Adrenal gland (tissue), 12 donors: ENCODE results near the gene ADGRB3. TPM values are rescaled to one million over a fixed set of nuclear protein-coding genes. Genes with fewer than 3 reads are reported as not detected.

Experiments used
- DNase-seq, 7 donors: peaks; one replicate each; pipeline ENCODE4 v3.0.0-alpha.2; 2019 to 2020
- H3K27ac ChIP-seq, 5 donors: fragments of 200-600 bp; sonication (generic) in 4 of 5; 1 replicate in 3 of 5; 2 replicates in 2 of 5; pipeline versions ENCODE4 v1.5.1 to v1.8.0; 2016 to 2020; ENCODE audit warnings: mild to moderate bottlenecking in 1 of 5
- H3K27me3 ChIP-seq: fragments of 200-600 bp; 2 replicates; pipeline ENCODE4 v1.8.0; 2021
- H3K36me3 ChIP-seq, 2 donors: fragments of 200-600 bp; replicated peaks in 1 of 2; 1 replicate in 1 of 2; 2 replicates in 1 of 2; pipeline versions ENCODE4 v1.5.1 to v1.8.0; 2018 to 2022
- H3K4me1 ChIP-seq, 2 donors: fragments of 200-600 bp; replicated peaks in 1 of 2; 1 replicate in 1 of 2; 2 replicates in 1 of 2; pipeline versions ENCODE4 v1.5.1 to v1.8.0; 2018 to 2021
- H3K4me3 ChIP-seq, 4 donors: fragments of 200-600 bp; sonication (generic) in 3 of 4; one replicate each; pipeline ENCODE4 v1.5.1; 2016 to 2018
- H3K9me3 ChIP-seq, 3 donors: fragments of 200-600 bp; sonication (generic) in 1 of 3; replicated peaks in 1 of 3; 1 replicate in 2 of 3; 2 replicates in 1 of 3; pipeline versions ENCODE4 v1.5.1 to v1.8.0; 2016 to 2021
- CTCF ChIP-seq, 6 experiments: fragments of 450-650 bp in 4 of 6; fragments of 200-600 bp in 2 of 6; sonication (generic) in 1 of 6; IDR thresholded peaks; 1 replicate in 5 of 6; 2 replicates in 1 of 6; pipeline versions ENCODE4 v1.5.1 to v1.8.0; 2016 to 2021; ENCODE audit warnings: antibody characterized with exemption in 6 of 6, mild to moderate bottlenecking in 2 of 6, moderate library complexity in 1 of 6
- POLR2A ChIP-seq, 2 donors: fragments of 450-650 bp; IDR thresholded peaks; one replicate each; pipeline ENCODE4 v1.6.1; 2017; ENCODE audit warnings: antibody characterized with exemption in 2 of 2, mild to moderate bottlenecking in 2 of 2, moderate library complexity in 1 of 2
- WGBS, 4 donors: extraction: QIAGEN DNeasy Blood & Tissue Kit in 2 of 4; methylation state at CpG; one replicate each; pipeline versions ENCODE4 v1.1.5 to v1.1.7; 2013 to 2017; 5-methylcytosine and 5-hydroxymethylcytosine counted together
- intact Hi-C, 2 donors: fragments of 100-400 bp; cut with DNase I; formaldehyde crosslinking; loops; one replicate each; pipeline versions ENCODE4 v1.14.1 to v1.15.0; 2022 to 2023
- polyA plus RNA-seq, 3 donors: library from polyadenylated mRNA; stranded (reverse); fragments of 200-250 nt in 2 of 3; fragments of 350-450 nt in 1 of 3; fragmentation: Illumina TruSeq in 1 of 3; extraction: RNeasy Lipid Tissue Mini Kit (QIAGEN cat#74804) in 1 of 3; gene quantifications; one replicate each; pipeline ENCODE4 v1.2.3, GENCODE V29; 2013 to 2014
- total RNA-seq, 9 donors: library from RNA; depleted of rRNA in 4 of 9; stranded (reverse); fragments of >200 nt in 4 of 9; fragments of 120-200 nt in 1 of 9; fragmentation: NEBNext Ultra II Directional in 1 of 9; extraction: Animal tissue kit (Norgen Biotek cat#: 25700) in 1 of 9; gene quantifications; one replicate each; pipeline versions ENCODE4 v1.1.0 to v1.2.4, GENCODE V29; 2013 to 2023
- donor health status: healthy with polysubstance abuse.
- donor health status: Bipolar disorder and iron deficiency.
- donor health status: DM: yes; HTN: yes; CAD: no.
- donor health status: DM: no; HTN: no; CAD: no.
- donor health status: DM: no; HTN: no; CAD: no.
- donor health status: DM: yes; HTN: yes; CAD: no.

The ADGRB3 gene
- total and polyA plus RNA-seq, 12 donors: 1.3 to 9.0 (median 3.1) TPM

- Histone ChIP-seq H3K27me3 (no peaks in the 10 kb centered on the region), H3K36me3 (no peaks in the 10 kb centered on the region), H3K9me3 (no peaks in the 10 kb centered on the region), H3K4me1 (no peaks in the 10 kb centered on the region), H3K27ac (no peak overlapping the region), H3K4me3 (no peak overlapping the region)
- WGBS, 4 donors: 58 to 86% (median 70%) methylated on average over 2 of the region's 2 CpGs
- DNase-seq: no peak
- intact Hi-C loops: no loop called here
- TF ChIP-seq POLR2A (IDR thresholded peaks at IDR 0.05) (no peak), CTCF (IDR thresholded peaks at IDR 0.05) (no peak)
Measured at GRCh38 chr6:69217343-69217742, 582.3 kb downstream of the ADGRB3 start.

- Histone ChIP-seq H3K27me3 (no peaks in the 10 kb centered on the region), H3K4me3 (no peak overlapping the region), H3K36me3 (no peaks in the 10 kb centered on the region), H3K4me1 (no peaks in the 10 kb centered on the region), H3K9me3 (no peaks in the 10 kb centered on the region), H3K27ac (no peak overlapping the region)
- TF ChIP-seq POLR2A (IDR thresholded peaks at IDR 0.05): no peak
- no peak for TF ChIP-seq CTCF (IDR thresholded peaks at IDR 0.05)
- intact Hi-C loops: no loop called here
- DNase-seq: no peak
- WGBS, 4 donors: 76 to 87% (median 82%) methylated on average over 3 of the region's 3 CpGs
Measured at GRCh38 chr6:69220375-69220774, 585.3 kb downstream of the ADGRB3 start.

- no peak overlapping the region for H3K4me3 ChIP-seq
- WGBS, 4 donors: 30 to 47% (median 37%) methylated on average over 3 of the region's 3 CpGs
- intact Hi-C loops: no loop called here
- H3K4me1 ChIP-seq: no peaks in the 10 kb centered on the region
- no peak for DNase-seq
- no peaks in the 10 kb centered on the region for H3K9me3 ChIP-seq
- H3K27me3 ChIP-seq: no peaks in the 10 kb centered on the region
- TF ChIP-seq POLR2A (IDR thresholded peaks at IDR 0.05) (no peak), CTCF (IDR thresholded peaks at IDR 0.05) (no peak)
- H3K36me3 ChIP-seq: no peaks in the 10 kb centered on the region
- H3K27ac ChIP-seq: no peak overlapping the region
Measured at GRCh38 chr6:69232008-69232407, 596.9 kb downstream of the ADGRB3 start.

GRCh38 chr6:69232496-69232895 is 597.4 kb downstream of the ADGRB3 start:
- no peaks in the 10 kb centered on the region for H3K9me3 ChIP-seq
- TF ChIP-seq CTCF (IDR thresholded peaks at IDR 0.05) (no peak), POLR2A (IDR thresholded peaks at IDR 0.05) (no peak)
- H3K36me3 ChIP-seq: no peaks in the 10 kb centered on the region
- H3K27me3 ChIP-seq: no peaks in the 10 kb centered on the region
- DNase-seq: no peak
- WGBS, 4 donors: 8 to 19% (median 10%) methylated on average over 8 of the region's 8 CpGs
- H3K4me1 ChIP-seq: no peaks in the 10 kb centered on the region
- H3K4me3 ChIP-seq: no peak overlapping the region
- intact Hi-C loops: no loop called here
- H3K27ac ChIP-seq: no peak overlapping the region
